GM11168 (cell line): Measurements from ENCODE around the gene SH3BP2.

ENCODE experiments used
- in situ Hi-C: fragments of 300-500 bp; cut with MboI; formaldehyde crosslinking; loops from one replicate; pipeline ENCODE4 v1.12.0; 2022; ENCODE audit warnings: low sequenced_read_pairs; ENCODE audit not compliant: unreplicated experiment

SH3BP2 gene

DNA sequence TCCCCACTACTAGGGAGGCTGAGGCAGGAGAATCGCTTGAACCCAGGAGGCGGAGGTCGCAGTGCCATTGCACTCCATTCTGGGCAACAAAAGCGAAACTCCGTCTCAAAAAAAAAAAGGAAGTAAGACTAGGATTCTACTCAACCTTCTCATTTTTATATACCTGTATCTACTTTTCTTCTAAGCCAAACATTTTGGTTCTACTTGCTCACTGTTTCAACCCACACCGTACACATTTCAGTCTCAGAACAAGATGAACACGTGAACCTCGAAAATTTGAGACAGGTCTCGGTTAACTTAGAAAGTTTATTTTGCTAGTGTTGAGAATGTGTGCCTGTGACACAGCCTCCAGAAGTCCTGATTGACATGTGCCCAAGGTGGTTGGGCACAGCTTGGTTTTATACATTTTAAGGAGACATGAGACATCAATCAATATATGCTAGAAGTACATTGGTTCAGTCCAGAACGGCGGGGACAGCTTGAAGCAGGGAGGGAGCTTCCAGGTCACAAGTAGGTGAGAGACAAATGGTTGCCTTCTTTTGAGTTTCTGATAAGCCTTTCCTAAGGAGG lies 54.5 kb downstream of the SH3BP2 start:
- in situ Hi-C loops, result no loop called here

DNA sequence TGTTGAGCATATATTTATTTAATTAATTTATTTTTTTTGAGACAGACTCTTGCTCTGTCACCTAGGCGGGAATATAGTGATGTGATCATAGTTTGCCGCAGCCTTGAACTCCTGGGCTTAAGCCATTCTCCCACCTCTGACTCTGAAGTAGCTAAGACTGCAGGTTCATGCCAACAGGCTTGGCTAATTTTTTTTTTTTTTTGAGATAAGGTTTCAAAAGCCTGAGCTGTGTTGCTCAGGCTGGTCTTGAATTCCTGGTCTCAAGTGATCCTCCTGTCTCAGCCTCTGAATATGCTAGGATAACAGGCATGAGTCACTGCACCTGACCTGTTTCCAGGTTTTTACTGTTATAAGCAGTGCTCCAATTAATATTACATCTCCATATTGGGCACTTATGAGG lies 55.6 kb downstream of the SH3BP2 start:
- in situ Hi-C loops, result no loop called here

DNA sequence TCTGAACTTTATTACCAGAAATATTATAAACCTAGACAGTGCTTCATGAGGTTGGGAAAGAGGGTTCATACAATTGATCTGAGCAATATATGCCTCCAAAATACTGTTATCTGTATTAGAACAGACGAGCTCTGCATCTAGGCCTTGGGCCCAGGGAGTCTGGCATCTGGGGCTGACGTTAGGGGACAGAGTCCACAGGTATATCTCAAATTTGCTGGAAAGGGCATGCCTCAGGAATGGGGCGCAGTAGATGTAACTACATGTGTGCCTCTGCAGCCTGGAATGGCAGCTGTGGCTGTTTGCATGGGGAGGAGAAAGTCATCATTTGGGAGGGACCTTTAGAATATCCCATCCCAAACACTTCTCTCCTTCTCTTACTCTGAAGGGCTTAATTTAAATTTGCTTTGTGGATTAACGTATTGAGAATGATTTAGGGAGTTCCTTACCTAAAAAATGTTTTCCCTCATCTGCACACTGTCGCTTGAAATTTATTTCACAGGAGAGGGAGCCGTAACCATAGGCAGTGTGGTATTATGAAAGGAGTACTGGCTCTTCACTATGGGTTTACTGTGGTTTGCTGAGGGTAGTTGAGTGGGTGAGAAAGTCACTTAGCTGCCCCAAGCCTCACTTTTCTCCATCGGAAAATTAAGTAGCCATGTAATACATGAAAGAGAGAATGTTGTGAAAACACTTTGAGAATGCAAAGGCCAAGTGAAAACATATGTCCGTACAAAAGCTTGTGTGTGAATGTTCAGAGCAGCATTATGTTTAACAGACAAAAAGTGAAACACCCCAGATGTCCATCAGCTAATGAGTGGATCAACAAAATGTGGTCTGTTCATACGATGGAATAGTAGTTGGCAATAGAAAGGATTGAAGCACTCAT lies 56.6 kb downstream of the SH3BP2 start:
- in situ Hi-C loops, result no loop called here

DNA sequence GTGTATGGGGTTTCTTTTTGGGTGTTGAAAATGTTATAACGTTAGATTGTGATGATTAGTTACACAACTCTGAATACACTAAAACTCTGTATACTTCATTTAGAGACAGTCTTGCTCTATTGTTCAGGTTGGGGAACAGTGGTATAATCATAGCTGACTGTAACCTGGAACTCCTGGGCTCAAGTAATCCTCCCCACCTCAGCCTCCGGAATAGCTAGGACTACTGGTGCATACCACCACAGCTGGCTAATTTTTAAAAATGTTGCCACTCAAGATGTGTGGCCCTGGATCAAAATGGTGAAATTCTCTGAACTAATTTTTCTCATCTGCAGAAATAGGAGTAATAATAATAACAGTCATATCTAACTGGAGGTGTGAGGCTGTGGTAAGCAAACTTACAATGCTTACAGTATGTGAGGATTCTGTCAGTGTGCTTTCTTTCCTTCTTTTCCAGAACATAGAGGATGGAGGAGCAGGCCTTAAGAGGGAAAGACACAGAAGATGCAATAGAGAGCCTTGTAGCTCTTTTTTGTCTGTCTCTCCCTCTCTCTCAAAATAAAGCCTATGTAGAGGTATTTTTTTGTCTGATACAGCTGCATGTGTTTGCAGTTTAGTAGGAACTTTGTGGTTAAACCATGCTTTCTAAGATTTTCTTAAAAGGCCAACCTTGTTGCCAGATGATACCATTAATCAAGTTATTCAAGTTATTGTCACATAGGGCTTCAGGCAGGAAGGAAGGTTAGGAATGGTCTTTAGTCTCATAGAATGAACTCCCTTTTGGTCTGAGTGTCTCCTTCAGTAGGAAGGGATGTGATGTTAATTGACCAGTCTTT lies 58.3 kb downstream of the SH3BP2 start:
- in situ Hi-C loops, result no loop called here

DNA sequence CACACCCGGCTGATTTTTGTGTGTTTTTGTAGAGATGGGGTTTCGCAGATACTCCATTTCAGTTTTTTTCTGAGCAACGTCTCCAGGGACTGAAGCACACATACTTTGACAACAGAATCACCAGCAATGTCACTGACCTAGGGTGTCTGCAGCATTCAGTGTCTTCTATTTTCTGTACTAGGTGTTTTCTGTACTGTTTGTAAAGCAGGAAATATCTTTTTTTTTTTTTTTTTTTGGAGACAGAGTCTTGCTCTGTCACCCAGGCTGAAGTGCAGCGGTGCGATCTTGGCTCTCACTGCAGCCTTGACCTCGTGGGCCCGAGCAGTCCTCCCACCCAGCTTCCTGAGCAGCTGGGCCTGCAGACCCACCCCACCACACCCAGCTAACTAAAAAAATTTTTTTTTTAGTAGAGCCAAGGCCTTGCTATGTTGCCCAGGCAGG lies 59.6 kb downstream of the SH3BP2 start:
- in situ Hi-C loops, result no loop called here

DNA sequence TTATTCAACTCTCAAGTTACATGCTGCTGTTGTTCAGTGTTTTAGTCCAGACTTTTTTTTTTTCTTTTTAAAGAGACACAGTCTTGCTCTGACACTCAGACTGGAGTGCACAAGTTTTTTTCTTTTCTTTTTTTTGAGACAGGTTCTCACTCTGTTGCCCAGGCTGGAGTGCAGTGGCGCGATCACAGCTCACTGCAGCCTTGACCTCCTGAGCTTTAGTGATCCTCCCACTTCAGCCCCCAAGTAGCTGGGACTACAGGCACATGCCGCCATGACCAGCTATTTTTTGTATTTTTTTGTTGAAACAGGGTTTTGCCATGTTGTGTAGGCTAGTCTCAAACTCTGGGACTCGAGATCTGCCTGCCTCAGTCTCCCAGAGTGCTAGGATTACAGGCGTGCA lies 62.7 kb downstream of the SH3BP2 start:
- in situ Hi-C loops, result no loop called here

DNA sequence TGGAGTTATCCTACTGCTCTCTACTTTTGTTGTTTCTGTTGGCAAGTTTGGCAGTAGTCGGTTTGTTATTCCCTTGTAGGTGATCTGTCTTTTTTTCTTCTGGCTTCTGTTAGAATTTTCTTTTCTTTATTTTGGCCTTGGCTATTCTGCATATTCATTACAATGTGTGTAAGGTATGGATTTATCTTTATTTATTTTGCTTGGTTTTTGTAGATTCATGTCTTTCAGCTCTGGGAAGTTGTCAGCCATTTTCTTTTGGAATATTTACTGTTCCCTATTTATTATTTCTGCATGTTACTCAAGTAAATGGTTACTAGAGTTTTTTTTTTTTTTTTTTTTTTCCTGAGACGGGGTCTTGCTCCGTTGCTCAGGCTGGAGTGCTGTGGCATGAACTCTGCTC lies 63.4 kb downstream of the SH3BP2 start:
- in situ Hi-C loops, result no loop called here

DNA sequence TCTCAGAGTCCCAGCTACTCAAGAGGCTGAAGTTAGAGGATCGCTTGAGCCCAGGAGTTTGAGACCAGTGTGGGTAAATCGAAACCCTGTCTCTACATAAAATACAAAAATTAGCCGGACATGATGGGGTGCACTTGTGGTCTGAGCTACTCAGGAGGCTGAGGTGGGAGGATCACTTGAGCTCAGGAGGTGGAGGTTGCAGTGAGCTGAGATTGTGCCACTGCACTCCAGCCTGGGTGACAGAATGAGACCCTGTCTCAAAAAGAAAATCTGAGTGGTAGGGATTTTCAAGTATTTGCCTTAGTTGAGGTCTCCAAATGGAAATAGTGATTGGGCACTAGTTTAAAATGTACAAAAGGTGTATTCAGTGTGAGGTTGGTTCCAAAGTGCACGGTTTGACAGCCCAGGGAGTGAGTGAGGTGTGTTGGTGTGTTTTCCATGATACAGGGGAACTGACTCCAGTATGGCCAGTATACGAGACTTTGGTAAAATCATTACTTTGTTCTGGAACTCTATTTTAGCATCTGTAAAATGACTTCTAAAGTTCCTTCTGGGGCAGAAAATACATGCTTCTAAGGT lies 64.6 kb downstream of the SH3BP2 start:
- in situ Hi-C loops, result no loop called here

DNA sequence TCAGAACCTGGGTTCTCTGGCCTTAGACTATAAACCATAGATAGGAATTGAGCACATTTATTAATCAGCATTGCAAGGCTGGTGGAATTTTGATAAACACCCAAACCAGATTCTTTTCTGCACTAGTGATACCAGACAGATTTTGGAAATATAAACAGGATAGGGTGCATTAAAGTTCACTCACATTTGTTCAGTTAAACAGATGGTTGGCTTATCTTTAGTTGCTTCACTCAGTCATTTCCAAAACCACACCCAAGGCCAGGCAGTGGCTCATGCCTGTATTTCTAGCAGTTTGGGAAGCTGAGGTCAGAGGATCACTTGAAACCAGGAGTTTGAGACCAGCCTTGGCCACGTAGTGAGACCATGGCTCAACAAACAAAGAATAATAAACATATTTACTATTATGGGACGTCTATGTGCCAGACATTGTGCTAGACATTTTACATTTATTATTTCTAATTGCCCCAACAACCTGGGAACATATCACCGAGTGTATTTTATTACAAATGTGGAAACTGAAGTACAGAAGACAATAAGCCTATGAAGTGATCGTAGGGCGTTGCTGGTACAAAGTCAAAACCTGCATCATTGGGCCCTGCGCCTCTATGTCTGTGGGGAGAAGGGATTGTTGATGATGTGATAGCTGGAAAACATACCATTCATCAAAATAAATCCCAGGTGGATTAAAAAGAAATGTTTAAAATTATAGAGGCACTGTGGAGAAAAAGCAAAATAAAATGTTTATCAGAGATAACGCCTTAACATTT lies 65.7 kb downstream of the SH3BP2 start:
- in situ Hi-C loops, result no loop called here

DNA sequence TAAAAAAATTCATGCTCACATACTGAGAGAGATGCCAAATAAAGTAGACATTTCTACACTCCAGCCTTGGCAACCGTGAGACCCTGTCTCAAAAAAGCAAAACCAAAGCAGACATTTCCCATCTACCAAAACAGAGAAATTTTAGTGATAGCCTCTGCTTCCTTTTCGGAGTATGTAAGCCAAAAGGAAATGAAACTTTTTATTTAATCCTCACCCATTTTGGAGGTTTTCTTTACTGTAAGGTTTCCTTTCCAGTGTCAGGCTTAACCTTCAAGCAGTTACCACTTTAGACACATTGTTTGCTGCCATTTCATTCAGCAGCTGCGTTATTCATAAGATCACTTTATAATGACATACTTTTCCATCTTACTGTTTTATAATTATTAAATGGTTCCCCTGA lies 66.6 kb downstream of the SH3BP2 start:
- in situ Hi-C loops, result no loop called here

DNA sequence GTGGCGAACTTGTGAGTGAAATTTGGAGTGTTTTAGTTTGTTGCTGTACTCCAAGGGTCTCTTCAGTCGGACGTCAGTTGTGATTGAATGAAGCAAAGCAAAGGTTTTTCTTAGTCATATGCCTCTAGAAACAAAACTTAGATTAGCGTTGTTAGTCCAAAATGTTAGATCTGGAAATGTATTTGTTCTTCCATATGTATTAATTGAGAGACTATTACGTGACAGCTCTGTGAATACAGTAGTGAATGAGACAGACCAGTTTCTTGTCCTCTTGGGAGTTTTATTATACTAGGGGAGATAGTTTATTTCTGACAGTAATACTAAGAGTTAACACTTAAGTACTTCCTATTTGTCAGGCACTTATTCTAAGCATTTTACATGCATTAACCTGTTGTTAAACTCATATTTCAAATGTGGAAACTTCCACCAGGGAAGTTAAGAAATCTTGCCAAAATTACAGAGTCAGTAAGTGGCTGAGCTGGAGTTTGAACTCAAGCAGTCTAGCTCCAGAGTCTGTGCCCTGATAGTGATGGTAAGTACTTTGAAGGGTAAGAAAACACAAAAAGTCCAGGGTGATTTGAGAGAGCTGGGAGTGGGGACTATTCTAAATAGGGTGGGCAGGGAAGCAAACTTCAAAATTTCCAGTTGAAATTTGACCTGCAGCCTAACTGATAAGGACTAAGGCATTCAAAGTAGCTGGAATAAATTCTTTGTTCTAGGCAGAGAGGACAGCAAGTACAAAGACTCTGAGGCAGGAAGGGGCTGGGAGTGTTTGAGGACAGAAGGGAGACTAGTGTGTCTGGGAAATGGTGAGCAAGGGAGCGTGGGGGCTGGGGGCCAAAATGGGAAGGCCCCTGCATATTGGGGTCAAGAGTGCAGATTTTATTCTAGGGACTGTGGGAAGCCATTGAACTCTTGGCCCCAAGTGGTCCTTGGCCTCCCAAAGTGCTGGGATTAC lies 67.8 kb downstream of the SH3BP2 start:
- in situ Hi-C loops, result no loop called here

DNA sequence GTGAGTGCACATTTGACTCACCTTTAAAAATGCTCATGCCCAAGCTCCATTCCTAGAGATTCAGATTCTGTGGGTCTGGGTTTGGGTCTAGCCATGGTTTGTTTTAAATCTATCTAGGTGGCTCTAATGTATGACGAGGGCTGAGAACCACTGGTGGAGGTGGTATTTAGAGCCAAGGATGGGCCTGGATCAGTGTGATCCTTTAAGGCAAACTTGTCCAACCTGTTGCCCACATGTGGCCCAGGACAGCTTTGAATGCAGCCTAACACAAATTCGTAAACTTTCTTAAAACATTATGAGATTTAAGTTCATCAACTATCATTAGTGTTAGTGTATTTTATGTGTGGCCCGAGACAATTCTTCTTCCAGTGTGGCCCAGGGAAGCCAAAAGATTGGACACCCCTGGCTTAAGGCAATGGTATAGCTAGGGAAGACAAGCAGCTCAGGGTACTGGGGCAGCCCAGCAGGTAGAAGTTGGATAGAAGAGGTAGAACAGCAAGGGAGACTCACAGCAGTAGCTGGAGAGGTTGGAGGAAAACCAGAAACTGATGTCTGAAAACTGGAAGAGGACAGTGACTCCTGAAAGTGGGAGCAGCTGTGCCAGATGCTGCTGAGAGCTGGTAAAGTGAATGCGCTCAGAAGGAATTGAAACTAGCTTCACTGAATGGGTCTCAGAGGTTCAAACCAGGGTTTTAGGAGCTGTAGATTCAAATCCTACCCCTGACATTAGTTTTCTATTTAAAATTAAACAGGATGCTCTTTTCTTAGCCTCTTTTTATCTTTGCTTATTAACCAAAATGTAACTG lies 68.9 kb downstream of the SH3BP2 start:
- in situ Hi-C loops, result no loop called here

DNA sequence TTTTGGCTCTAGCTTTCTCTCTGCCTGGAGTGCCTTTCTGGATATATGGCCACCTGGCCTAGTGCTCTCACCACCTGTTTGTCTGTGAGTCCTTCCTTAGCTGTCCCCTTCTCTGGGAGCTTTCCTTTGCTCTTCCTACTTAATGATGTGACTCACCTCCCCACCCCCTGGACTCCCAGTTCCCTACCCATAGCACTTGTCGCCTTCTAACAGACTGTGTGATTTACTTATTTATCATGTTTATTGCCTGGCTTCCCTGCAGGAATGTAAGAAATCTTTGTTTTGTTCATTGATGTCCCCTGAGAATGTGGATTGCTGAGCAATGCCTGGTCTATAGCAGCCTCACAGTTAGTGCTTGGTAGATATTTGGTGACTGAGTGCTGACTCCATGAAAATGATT lies 69.6 kb downstream of the SH3BP2 start:
- in situ Hi-C loops, result no loop called here

DNA sequence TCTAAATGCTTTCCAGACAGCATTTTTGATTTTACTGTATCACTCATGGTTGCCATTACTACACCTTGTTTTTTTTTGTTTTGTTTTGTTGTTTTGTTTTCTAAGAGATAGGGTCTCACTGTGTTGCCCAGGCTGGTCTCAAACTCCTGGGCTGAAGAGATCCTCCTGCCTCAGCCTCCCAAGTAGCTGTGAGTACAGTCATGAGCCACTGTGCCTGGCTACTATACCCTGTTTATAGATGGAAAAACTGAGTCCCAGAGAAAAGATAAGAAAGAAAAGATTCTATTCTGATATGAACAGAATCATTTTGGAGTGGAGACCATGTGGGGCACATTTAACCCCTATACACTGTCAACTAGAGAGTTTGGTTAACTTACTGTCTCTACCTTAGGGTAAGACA lies 70.8 kb downstream of the SH3BP2 start:
- in situ Hi-C loops, result no loop called here

DNA sequence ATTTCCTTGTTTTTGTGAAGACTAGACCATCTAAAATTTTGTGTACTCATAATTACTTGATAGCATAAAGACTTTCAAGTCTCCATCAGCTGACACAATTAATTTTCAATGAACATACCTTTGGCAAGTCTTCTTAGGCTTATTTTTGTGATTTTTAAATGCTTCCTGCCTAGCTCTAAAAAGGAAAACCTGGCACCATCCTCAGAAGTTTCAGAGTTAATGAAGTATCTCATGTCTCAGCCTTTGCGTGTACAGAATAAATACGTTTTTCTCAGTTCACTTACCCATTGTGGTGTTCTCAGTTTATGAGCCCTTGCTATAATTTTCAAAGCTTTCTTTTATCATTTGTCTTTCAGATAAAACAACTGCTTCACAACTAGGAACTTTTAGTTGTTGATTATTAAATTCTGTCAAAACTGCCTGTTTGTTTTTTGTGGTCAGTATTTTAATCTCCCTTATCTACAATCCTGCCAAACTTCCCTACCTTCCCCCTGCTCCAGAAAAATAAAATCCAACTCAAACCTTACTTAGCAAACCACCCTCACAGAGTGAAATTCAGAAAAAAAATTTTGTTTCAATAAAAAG lies 72.4 kb downstream of the SH3BP2 start:
- in situ Hi-C loops, result no loop called here

DNA sequence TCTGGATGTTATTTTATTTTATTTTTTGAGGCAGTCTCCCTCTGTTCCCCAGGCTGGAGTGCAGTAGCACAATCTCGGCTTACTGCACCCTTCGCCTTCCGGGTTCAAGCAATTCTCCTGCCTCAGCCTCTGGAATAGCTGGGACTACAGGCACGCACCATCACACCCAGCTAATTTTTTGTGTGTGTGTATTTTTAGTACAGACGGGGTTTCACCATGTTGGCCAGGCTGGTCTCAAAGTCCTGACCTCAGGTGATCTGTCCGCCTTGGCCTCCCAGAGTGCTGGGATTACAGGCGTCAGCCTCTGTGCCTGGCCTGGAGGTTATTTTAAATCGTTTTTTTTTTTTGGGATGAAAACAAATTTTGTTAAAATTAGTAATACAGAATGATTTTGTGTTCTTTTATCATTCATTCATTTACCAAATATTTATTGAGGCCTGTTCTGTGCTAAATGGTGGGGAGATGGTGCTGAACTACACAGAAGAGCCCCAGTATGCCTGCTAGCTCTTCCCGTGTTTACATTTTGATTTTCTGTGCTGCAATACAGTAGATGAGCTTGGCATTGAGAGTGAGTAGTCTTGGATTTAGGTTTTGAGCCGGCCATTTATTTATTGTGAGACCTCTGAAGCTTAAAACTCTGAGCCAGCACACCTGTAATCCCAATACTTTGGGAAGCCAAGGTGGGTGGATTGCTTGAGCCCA lies 73.4 kb downstream of the SH3BP2 start:
- in situ Hi-C loops, result no loop called here

DNA sequence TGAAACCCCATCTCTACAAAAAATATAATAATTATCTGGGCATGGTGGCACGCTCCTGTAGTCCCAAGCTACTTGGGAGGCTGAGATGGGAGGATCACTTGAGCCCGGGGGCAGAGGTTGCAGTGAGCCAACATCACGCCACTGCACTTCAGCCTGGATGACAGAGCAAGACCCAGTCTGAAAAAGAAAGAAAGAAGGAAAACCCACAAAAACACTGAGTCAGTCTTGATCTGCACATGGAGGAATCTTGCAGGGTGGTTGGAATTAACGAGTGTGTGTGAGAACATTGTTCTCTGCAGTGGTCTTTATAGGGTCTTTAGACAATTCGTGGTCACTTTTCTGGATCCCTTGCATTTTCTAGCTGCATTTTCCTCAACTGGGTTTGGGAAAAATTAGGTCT lies 74.0 kb downstream of the SH3BP2 start:
- in situ Hi-C loops, result no loop called here
